AG04449 (cell line): ENCODE measurements around the gene MUC5B.

Experiments used
- CTCF ChIA-PET: fragments of 350-600 bp; formaldehyde crosslinking; extraction: SDS; loops from one replicate; lab custom pipeline; 2021; ENCODE audit warnings: antibody characterized with exemption; lab: Yijun Ruan, JAX
- POLR2A ChIA-PET: fragments of 400-600, 350-600 bp; formaldehyde crosslinking; extraction: SDS; loops from one replicate; lab custom pipeline; 2020; ENCODE audit warnings: antibody characterized with exemption, inconsistent platforms; lab: Yijun Ruan, JAX
- DNase-seq: peaks from one replicate; pipeline ENCODE4 v3.0.0-alpha.2; 2010; ENCODE audit warnings: low read depth, low spot score
- H3K4me3 ChIP-seq: 2 replicates; pipeline ENCODE4 v1.5.1; 2011; ENCODE audit warnings: low read depth, mild to moderate bottlenecking, control low read depth, low read length
- TF ChIP-seq, protein P1 (sequence below): IDR thresholded peaks from one replicate; pipeline ENCODE4 v1.5.1; 2011; ENCODE audit warnings: mild to moderate bottlenecking, moderate library complexity, low read length, control low read depth, inconsistent platforms; ENCODE audit not compliant: insufficient read depth; ENCODE audit errors: missing control alignments

MUC5B gene

DNA sequence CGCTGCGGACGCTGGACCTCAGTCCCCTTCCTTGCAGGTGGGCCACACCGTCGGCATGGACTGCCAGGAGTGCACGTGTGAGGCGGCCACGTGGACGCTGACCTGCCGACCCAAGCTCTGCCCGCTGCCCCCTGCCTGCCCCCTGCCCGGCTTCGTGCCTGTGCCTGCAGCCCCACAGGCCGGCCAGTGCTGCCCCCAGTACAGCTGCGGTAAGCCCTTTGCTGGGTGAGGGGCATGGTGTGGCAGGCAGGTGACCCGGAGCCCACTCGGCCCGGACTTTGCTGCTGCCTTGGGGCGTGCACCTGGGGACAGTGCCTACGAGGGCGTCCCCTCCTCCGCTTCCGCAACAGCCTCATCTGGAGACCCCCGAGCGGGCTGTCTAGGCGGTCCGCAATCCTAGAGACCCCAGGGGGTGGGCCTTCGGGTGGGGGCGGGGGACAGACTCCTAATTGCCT lies 25.4 kb upstream of the MUC5B start:
- H3K4me3 ChIP-seq: no peak overlapping the region
- TF ChIP-seq, protein P1, sequence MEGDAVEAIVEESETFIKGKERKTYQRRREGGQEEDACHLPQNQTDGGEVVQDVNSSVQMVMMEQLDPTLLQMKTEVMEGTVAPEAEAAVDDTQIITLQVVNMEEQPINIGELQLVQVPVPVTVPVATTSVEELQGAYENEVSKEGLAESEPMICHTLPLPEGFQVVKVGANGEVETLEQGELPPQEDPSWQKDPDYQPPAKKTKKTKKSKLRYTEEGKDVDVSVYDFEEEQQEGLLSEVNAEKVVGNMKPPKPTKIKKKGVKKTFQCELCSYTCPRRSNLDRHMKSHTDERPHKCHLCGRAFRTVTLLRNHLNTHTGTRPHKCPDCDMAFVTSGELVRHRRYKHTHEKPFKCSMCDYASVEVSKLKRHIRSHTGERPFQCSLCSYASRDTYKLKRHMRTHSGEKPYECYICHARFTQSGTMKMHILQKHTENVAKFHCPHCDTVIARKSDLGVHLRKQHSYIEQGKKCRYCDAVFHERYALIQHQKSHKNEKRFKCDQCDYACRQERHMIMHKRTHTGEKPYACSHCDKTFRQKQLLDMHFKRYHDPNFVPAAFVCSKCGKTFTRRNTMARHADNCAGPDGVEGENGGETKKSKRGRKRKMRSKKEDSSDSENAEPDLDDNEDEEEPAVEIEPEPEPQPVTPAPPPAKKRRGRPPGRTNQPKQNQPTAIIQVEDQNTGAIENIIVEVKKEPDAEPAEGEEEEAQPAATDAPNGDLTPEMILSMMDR: no peak
- POLR2A ChIA-PET: no interaction called here
- DNase-seq: no peak
- CTCF ChIA-PET: no interaction called here

DNA sequence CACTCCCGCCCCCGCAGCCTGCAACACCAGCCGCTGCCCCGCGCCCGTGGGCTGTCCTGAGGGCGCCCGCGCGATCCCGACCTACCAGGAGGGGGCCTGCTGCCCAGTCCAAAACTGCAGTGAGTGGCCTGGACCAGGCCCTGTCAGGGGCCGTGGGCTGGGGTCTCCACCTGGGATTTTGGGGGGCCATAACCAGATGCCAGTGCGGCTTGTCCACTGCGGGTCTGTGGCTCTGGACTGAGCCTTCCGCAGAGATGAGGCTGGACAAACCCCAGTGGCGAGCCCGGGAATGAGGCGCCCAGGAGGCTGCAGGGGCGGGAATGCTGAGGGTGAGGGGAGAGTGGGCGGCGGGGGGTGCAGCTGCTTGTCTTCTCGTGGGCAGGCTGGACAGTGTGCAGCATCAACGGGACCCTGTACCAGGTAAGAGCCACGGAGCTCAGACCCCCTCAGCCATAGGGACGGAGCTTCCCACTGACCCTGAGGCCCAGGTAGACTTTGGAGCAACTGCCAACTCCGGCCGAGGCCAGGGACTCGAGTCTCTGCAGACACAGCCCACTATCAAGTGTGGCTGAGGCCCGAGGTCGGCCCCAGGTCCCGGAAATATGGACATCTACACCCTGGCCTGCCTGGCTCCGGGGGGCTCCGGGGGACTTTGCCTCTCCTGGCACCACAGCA lies 24.8 kb upstream of the MUC5B start:
- no peak for DNase-seq
- CTCF ChIA-PET: no interaction called here
- POLR2A ChIA-PET: no interaction called here

DNA sequence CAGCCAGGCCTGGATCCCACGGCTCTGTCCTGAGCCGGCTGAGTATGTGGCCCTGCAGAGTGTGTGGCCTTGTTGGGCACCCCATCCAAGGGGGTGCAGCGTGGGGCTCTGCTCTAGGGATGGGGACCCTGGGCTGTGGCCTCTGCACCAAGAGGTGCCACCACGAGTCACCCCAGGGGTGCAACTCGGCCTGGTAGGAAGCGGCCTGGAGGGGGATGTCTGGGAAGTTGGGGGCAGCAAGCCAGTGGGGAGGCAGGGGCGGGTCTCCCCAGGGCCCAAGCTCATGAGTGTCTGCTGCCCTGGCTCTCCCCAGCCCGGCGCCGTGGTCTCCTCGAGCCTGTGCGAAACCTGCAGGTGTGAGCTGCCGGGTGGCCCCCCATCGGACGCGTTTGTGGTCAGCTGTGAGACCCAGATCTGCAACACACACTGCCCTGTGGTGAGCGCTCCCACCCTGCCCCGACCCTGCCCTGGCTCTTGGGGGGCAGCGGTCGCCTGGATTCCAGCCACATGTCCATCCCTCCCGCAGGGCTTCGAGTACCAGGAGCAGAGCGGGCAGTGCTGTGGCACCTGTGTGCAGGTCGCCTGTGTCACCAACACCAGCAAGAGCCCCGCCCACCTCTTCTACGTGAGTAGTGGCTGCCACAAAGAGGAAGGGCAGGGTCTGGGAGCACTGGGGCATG lies 24.2 kb upstream of the MUC5B start:
- POLR2A ChIA-PET: no interaction called here
- no peak overlapping the region for H3K4me3 ChIP-seq
- TF ChIP-seq, protein P1: no peak
- CTCF ChIA-PET: no interaction called here
- DNase-seq: no peak

More for the DNA sequence above, 24.8 kb upstream of the MUC5B start:
- no peak overlapping the region for H3K4me3 ChIP-seq
- TF ChIP-seq, protein P1: no peak

DNA sequence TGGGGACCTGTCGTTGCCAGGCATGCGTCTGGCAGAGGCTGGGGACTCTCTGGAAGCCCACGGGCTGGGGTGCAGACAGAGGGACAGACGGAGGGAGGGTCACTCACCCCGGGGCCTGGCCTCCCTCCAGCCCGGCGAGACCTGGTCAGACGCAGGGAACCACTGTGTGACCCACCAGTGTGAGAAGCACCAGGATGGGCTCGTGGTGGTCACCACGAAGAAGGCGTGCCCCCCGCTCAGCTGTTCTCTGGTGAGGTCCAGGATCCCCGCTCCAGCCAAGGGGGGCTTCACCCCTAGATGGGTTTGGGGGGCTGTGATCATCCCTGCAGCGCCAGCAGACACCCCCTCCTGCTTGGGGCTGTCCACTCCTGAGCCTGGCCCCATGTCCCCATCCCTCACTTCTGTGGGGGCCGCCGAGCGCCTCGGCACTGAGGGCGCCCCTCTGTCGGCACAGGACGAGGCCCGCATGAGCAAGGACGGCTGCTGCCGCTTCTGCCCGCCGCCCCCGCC lies 23.6 kb upstream of the MUC5B start:
- DNase-seq: no peak
- H3K4me3 ChIP-seq: no peak overlapping the region
- POLR2A ChIA-PET: no interaction called here
- CTCF ChIA-PET: interaction anchor here (1.2 to 2.0 kb wide), 2 partner anchors 11 to 316 kb away, joined by 3 to 12 read pairs; no protein-coding TSS in a partner anchor
- TF ChIP-seq, protein P1: no peak

DNA sequence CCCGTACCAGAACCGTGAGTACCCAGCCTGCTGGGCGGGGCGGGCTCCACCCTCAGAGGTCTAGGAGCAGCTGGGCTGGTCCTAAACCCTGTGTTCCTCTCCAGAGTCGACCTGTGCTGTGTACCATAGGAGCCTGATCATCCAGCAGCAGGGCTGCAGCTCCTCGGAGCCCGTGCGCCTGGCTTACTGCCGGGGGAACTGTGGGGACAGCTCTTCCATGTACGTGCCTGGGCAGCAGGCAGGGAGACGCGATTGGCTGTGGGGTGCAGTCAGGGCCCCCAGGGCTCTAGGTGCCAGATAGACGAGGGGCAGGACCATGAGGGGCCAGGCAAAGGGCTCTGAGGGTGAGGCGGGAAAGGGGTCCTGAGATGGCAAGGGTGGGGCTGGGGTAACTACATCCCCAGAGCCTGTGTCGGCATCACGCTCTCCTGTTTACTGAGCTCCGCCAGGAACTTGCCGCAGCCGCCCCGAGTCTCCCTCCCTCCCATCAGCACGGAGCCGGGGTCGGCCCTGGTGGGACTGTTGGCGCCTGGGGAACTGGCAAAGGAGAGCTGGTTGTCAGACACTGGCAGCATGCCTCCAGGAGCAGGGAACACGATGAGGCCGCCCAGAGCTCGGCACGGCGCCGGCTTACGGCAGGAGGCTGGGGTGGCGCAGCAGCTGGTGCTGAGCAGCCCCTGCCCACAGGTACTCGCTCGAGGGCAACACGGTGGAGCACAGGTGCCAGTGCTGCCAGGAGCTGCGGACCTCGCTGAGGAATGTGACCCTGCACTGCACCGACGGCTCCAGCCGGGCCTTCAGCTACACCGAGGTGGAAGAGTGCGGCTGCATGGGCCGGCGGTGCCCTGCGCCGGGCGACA lies 22.9 kb upstream of the MUC5B start:
- CTCF ChIA-PET: interaction anchor here (0.9 to 2.0 kb wide), 4 partner anchors 11 to 375 kb away, joined by 3 to 12 read pairs (median 4); no protein-coding TSS in a partner anchor
- TF ChIP-seq, protein P1: no peak

More for the DNA sequence above, 22.9 kb upstream of the MUC5B start:
- POLR2A ChIA-PET: no interaction called here
- no peak for DNase-seq
- H3K4me3 ChIP-seq: no peak overlapping the region
